ENCODE data around the gene HOXB2. TPM values are rescaled to one million over a fixed set of nuclear protein-coding genes. Genes with fewer than 3 reads are reported as not detected.

The HOXB2 gene
- total RNA-seq, 1 donor from 2014 or later = 55.3 TPM

GRCh38 chr17:48558057-48558830 is 13.3 kb upstream of the HOXB2 start:
- Histone ChIP-seq H3K4me3 (peak overlapping the region in 1 of 2 donors; percentile 80), H3K27ac (peak overlapping the region; percentile 84 to 97), H3K36me3 (no peaks in the 10 kb centered on the region), H3K4me1 (peaks cover 15 to 70% of the 10 kb centered on the region in 2 donors), H3K27me3 (no peaks in the 10 kb centered on the region), H3K9me3 (no peaks in the 10 kb centered on the region)
- intact Hi-C loops (cut with DNase I) = no loop called here
- TF ChIP-seq CTCF (IDR thresholded peaks at IDR 0.05) = no peak
- no peak for DNase-seq (ENCODE audit: low spot score in 2 of 2)

GRCh38 chr17:48556576-48557401 is 11.9 kb upstream of the HOXB2 start:
- H3K36me3 ChIP-seq = peaks cover 3 to 5% of the 10 kb centered on the region in 2 donors
- DNase-seq (ENCODE audit: low spot score in 2 of 2) = no peak
- intact Hi-C loops (cut with DNase I) = no loop called here
- no peaks in the 10 kb centered on the region for H3K9me3 ChIP-seq
- H3K27me3 ChIP-seq = no peaks in the 10 kb centered on the region
- peak overlapping the region; percentile 84 to 97 for H3K27ac ChIP-seq
- TF ChIP-seq CTCF (IDR thresholded peaks at IDR 0.05) = no peak
- H3K4me1 ChIP-seq = peaks cover 15 to 72% of the 10 kb centered on the region in 2 donors
- H3K4me3 ChIP-seq = peak overlapping the region; percentile 12 to 80

- Histone ChIP-seq H3K36me3 (peaks cover 9 to 10% of the 10 kb centered on the region in 2 donors), H3K27me3 (no peaks in the 10 kb centered on the region), H3K4me3 (peak overlapping the region; percentile 71 to 80), H3K4me1 (peaks cover 15 to 68% of the 10 kb centered on the region in 2 donors), H3K27ac (peak overlapping the region; percentile 84 to 97), H3K9me3 (no peaks in the 10 kb centered on the region)
- TF ChIP-seq CTCF (IDR thresholded peaks at IDR 0.05) = no peak
- intact Hi-C loops (cut with DNase I) = no loop called here
- no peak for DNase-seq (ENCODE audit: low spot score in 2 of 2)
Measured at GRCh38 chr17:48556229-48556575, 11.3 kb upstream of the HOXB2 start.

GRCh38 chr17:48555258-48556228 is 10.6 kb upstream of the HOXB2 start:
- H3K4me1 ChIP-seq = peaks cover 15 to 64% of the 10 kb centered on the region in 2 donors

More at GRCh38 chr17:48555258-48556228, 10.6 kb upstream of the HOXB2 start:
- H3K4me3 ChIP-seq = peak overlapping the region; percentile 71 to 80
- DNase-seq (ENCODE audit: low spot score in 2 of 2) = no peak
- no peaks in the 10 kb centered on the region for H3K9me3 ChIP-seq
- TF ChIP-seq CTCF (IDR thresholded peaks at IDR 0.05) = peak in 1 of 3 experiments; percentile 27
- intact Hi-C loops (cut with DNase I) = loop anchor here (2.0 kb wide), 1 partner anchor 15 kb away; no protein-coding TSS in a partner anchor
- H3K36me3 ChIP-seq = peaks cover 12 to 13% of the 10 kb centered on the region in 2 donors
- no peaks in the 10 kb centered on the region for H3K27me3 ChIP-seq
- H3K27ac ChIP-seq = peak overlapping the region; percentile 84 to 97
